ENCODE results near the gene FTCD. TPM values are rescaled to one million over a fixed set of nuclear protein-coding genes. Genes with fewer than 3 reads are reported as not detected.

The FTCD gene
- total and polyA plus RNA-seq, 2 of the 4 experiments (the other 2 are of a cell fraction): 0.55 TPM; not detected in 1

GRCh38 chr21:46116776-46117585 lies 38.4 kb downstream of the FTCD start:
- H2BK5ac ChIP-seq (ENCODE audit: low read depth, low read length, poor library complexity, severe bottlenecking): peak overlapping the region; percentile 25
- H3K56ac ChIP-seq (ENCODE audit: extremely low read depth, insufficient read depth, low read length): no peak overlapping the region
- peaks cover 6% of the 10 kb centered on the region; the same call in 1 of the 2 replicates for H3K4me1 ChIP-seq (ENCODE audit: control insufficient read depth, insufficient read depth, low read length)
- H2BK120ac ChIP-seq (ENCODE audit: low read depth, low read length): no peak overlapping the region; the same call in 1 of the 2 replicates
- WGBS, 2 experiments (ENCODE audit: extremely low coverage in 2 of 2, insufficient read length in 1 of 2): 91% methylated on average over 6 of the region's 24 CpGs; no CpG with 5 or more reads in 1 of the 2 experiments
- ChIA-PET CTCF (no interaction called here), POLR2A (ENCODE audit: unreplicated experiment) (interaction anchor here (1.1 kb wide), 1 partner anchor 116 kb away, joined by 3 read pairs; no protein-coding TSS in a partner anchor)
- peak overlapping the region; percentile 23 to 76; a peak in 2 of 4 replicates for H4K8ac ChIP-seq (ENCODE audit: low read depth in 2 of 2, low read length in 2 of 2)
- no peak overlapping the region for H2BK20ac ChIP-seq (ENCODE audit: low read depth, low read length)
- 0 out of 2 replicates have a peak overlapping the region, but pooled peaks have one; percentile 12 for H3K4ac ChIP-seq (ENCODE audit: low read depth, low read length)
- no peak overlapping the region for H4K5ac ChIP-seq (ENCODE audit: low read depth, low read length)
- H3K9me1 ChIP-seq (ENCODE audit: insufficient read depth, low read length): peaks cover 6% of the 10 kb centered on the region; the same call in 1 of the 2 replicates
- dilution Hi-C loops (cut with HindIII; ENCODE audit: low sequenced_read_pairs, unreplicated experiment): no loop called here
- H2AFZ ChIP-seq (replicated peaks; ENCODE audit: low read length, poor library complexity): peak overlapping the region; percentile 7
- H3K23ac ChIP-seq (ENCODE audit: low read depth, low read length): no peak overlapping the region
- no peak overlapping the region for H3K14ac ChIP-seq (replicated peaks; ENCODE audit: low read depth, low read length)
- intact Hi-C loops (cut with micrococcal nuclease): no loop called here
- no peak overlapping the region for H2AK9ac ChIP-seq (replicated peaks; ENCODE audit: low read depth, low read length, poor library complexity)
- H4K20me1 ChIP-seq (ENCODE audit: insufficient read depth, low read length): peaks cover 84% of the 10 kb centered on the region
- no TSS peak for BruUV-seq (replicated peaks)
- H3K4me3 ChIP-seq (ENCODE audit: insufficient read depth, low read depth, low read length): no peak overlapping the region
- no peak overlapping the region for H3K9ac ChIP-seq (ENCODE audit: low read depth, low read length)
- H3K4me2 ChIP-seq (ENCODE audit: low read depth, low read length): no peak overlapping the region
- TF ChIP-seq RCOR1 (IDR thresholded peaks at IDR 0.05; ENCODE audit: insufficient replicate concordance, low read length): no peak
- TF ChIP-seq POLR2A (IDR thresholded peaks at IDR 0.05; ENCODE audit: low read depth, low read length): 0 out of 2 replicates have a peak, but pooled peaks have one; percentile 38
- no peak overlapping the region for H3K18ac ChIP-seq (ENCODE audit: low read depth, low read length)
- no peaks in the 10 kb centered on the region for H3K27me3 ChIP-seq (ENCODE audit: control insufficient read depth, insufficient read depth, low read length)
- DNase-seq: no peak
- H3K36me3 ChIP-seq (ENCODE audit: control insufficient read depth, insufficient read depth, low read length): peaks cover 97% of the 10 kb centered on the region
- peak; percentile 6 for ATAC-seq (ENCODE audit: low read depth)
- peaks cover 5% of the 10 kb centered on the region for H3K9me3 ChIP-seq (ENCODE audit: control insufficient read depth, insufficient read depth, low read length)
- in situ Hi-C loops (cut with MboI; ENCODE audit: low sequenced_read_pairs): no loop called here
- H3K79me1 ChIP-seq (ENCODE audit: low read depth in 1 of 2, low read length in 2 of 2): peaks cover 30 to 94% of the 10 kb centered on the region in 2 experiments
- H4K91ac ChIP-seq (ENCODE audit: insufficient read depth, low read depth, low read length): no peak overlapping the region
- no peak overlapping the region for H2BK15ac ChIP-seq (ENCODE audit: low read depth, low read length)
- no peak overlapping the region for H2AK5ac ChIP-seq (ENCODE audit: low read depth, low read length)
- peak overlapping the region; percentile 26 for H3K27ac ChIP-seq (ENCODE audit: insufficient read depth, low read length)
